IMR-90 (cell line): ENCODE results near the gene SUGCT. TPM values are rescaled to one million over a fixed set of nuclear protein-coding genes. Genes with fewer than 3 reads are reported as not detected.

ENCODE experiments used
- ATAC-seq: fragments of 200-7000 bp; cut with Tn5 transposase; 2 replicates; pipeline ENCODE4 v1.9.1; 2020; ENCODE audit warnings: low read depth, mild to moderate bottlenecking, moderate library complexity
- BruUV-seq: library from RNA; stranded (reverse); fragments of 400-500 nt; replicated peaks from 2 replicates; lab custom pipeline; 2021; lab: Mats Ljungman, UMichigan
- CTCF ChIA-PET: fragments of 300-600 bp; formaldehyde crosslinking; extraction: SDS; loops from one replicate; lab custom pipeline; 2021; ENCODE audit warnings: antibody characterized with exemption; lab: Yijun Ruan, JAX
- POLR2A ChIA-PET: fragments of 300-600 bp; sonication (Branson Sonifier 250); formaldehyde crosslinking; loops from one replicate; lab custom pipeline; 2022; ENCODE audit warnings: antibody characterized with exemption; ENCODE audit not compliant: unreplicated experiment; lab: Charles Lee
- DNase-seq: peaks from one replicate; pipeline ENCODE4 v3.0.0; 2013
- H2AFZ ChIP-seq: replicated peaks from 2 replicates; pipeline ENCODE3; 2013; ENCODE audit warnings: low read length, mild to moderate bottlenecking; ENCODE audit not compliant: poor library complexity
- H2AK5ac ChIP-seq: 2 replicates; pipeline ENCODE4 v1.6.1; 2013; ENCODE audit warnings: low read depth, low read length, inconsistent platforms
- H2AK9ac ChIP-seq: replicated peaks from 2 replicates; pipeline ENCODE3; 2013; ENCODE audit warnings: mild to moderate bottlenecking, low read depth, low read length, moderate library complexity; ENCODE audit not compliant: poor library complexity
- H2BK120ac ChIP-seq: 2 replicates; pipeline ENCODE4 v1.6.1; 2013; ENCODE audit warnings: low read depth, low read length, inconsistent platforms
- H2BK15ac ChIP-seq: 3 replicates; pipeline ENCODE4 v1.6.1; 2013; ENCODE audit warnings: low read depth, low read length, inconsistent platforms
- H2BK20ac ChIP-seq: 2 replicates; pipeline ENCODE4 v1.6.1; 2013; ENCODE audit warnings: low read depth, mild to moderate bottlenecking, inconsistent platforms, low read length, moderate library complexity
- H2BK5ac ChIP-seq: 2 replicates; pipeline ENCODE4 v1.6.1; 2013; ENCODE audit warnings: mild to moderate bottlenecking, low read depth, low read length, inconsistent platforms; ENCODE audit not compliant: poor library complexity, severe bottlenecking
- H3K14ac ChIP-seq: replicated peaks from 2 replicates; pipeline ENCODE4 v1.6.1; 2013; ENCODE audit warnings: low read depth, low read length, inconsistent platforms
- H3K18ac ChIP-seq: 2 replicates; pipeline ENCODE4 v1.6.1; 2013; ENCODE audit warnings: low read depth, low read length, control low read depth
- H3K23ac ChIP-seq: 2 replicates; pipeline ENCODE4 v1.6.1; 2013; ENCODE audit warnings: low read depth, low read length, inconsistent platforms
- H3K27ac ChIP-seq: 2 replicates; pipeline ENCODE4 v1.5.1; 2013; ENCODE audit warnings: mild to moderate bottlenecking, control low read depth, low read length; ENCODE audit not compliant: insufficient read depth
- H3K27me3 ChIP-seq: 2 replicates; pipeline ENCODE4 v1.6.1; 2013; ENCODE audit warnings: low read length; ENCODE audit not compliant: control insufficient read depth, insufficient read depth
- H3K36me3 ChIP-seq: 2 replicates; pipeline ENCODE4 v1.6.1; 2013; ENCODE audit warnings: low read length, mixed read lengths; ENCODE audit not compliant: control insufficient read depth, insufficient read depth
- H3K4ac ChIP-seq: 2 replicates; pipeline ENCODE4 v1.6.1; 2013; ENCODE audit warnings: low read depth, low read length, inconsistent platforms
- H3K4me1 ChIP-seq: 2 replicates; pipeline ENCODE4 v1.6.1; 2013; ENCODE audit warnings: low read length, mixed read lengths; ENCODE audit not compliant: control insufficient read depth, insufficient read depth
- H3K4me2 ChIP-seq: 2 replicates; pipeline ENCODE4 v1.6.1; 2013; ENCODE audit warnings: low read depth, mild to moderate bottlenecking, control low read depth, low read length, moderate library complexity
- H3K4me3 ChIP-seq: 2 replicates; pipeline ENCODE4 v1.5.1; 2013; ENCODE audit warnings: low read depth, mild to moderate bottlenecking, control low read depth, low read length, moderate library complexity; ENCODE audit not compliant: insufficient read depth
- H3K56ac ChIP-seq: 2 replicates; pipeline ENCODE4 v1.6.1; 2013; ENCODE audit warnings: low read length, inconsistent platforms; ENCODE audit not compliant: insufficient read depth; ENCODE audit errors: extremely low read depth
- H3K79me1 ChIP-seq, 2 experiments: 2 replicates each; pipeline ENCODE4 v1.6.1; 2013; ENCODE audit warnings: low read length in 2 of 2, inconsistent platforms in 1 of 2, low read depth in 1 of 2
- H3K9ac ChIP-seq: 2 replicates; pipeline ENCODE4 v1.6.1; 2013; ENCODE audit warnings: low read depth, low read length, control low read depth
- H3K9me1 ChIP-seq: 2 replicates; pipeline ENCODE4 v1.6.1; 2013; ENCODE audit warnings: low read length, inconsistent platforms; ENCODE audit not compliant: insufficient read depth
- H3K9me3 ChIP-seq: 2 replicates; pipeline ENCODE4 v1.6.1; 2013; ENCODE audit warnings: low read length; ENCODE audit not compliant: control insufficient read depth, insufficient read depth
- H4K20me1 ChIP-seq: 2 replicates; pipeline ENCODE4 v1.6.1; 2013; ENCODE audit warnings: low read length, inconsistent platforms; ENCODE audit not compliant: insufficient read depth
- H4K5ac ChIP-seq: 2 replicates; pipeline ENCODE4 v1.6.1; 2013; ENCODE audit warnings: mild to moderate bottlenecking, low read depth, low read length, control low read depth
- H4K8ac ChIP-seq, 2 experiments: 2 replicates each; pipeline ENCODE4 v1.6.1; 2013; ENCODE audit warnings: low read depth in 2 of 2, low read length in 2 of 2, control low read depth in 1 of 2, inconsistent platforms in 1 of 2
- H4K91ac ChIP-seq: 2 replicates; pipeline ENCODE4 v1.6.1; 2013; ENCODE audit warnings: low read depth, low read length, inconsistent platforms; ENCODE audit not compliant: insufficient read depth
- BHLHE40 ChIP-seq: fragments of 150-350 bp; IDR thresholded peaks from 2 replicates; pipeline ENCODE4 v1.6.1; 2016; ENCODE audit warnings: mild to moderate bottlenecking, low read depth, low read length
- CEBPB ChIP-seq: IDR thresholded peaks from 2 replicates; pipeline ENCODE4 v1.6.1; 2012; ENCODE audit warnings: low read depth, low read length, improper control_type of control experiment
- CHD1 ChIP-seq: IDR thresholded peaks from 2 replicates; pipeline ENCODE4 v1.6.1; 2012; ENCODE audit warnings: low read depth, low read length, improper control_type of control experiment
- CTCF ChIP-seq: conservative IDR thresholded peaks from 2 replicates; pipeline ENCODE4 v1.5.1; 2012; ENCODE audit warnings: mild to moderate bottlenecking, low read depth, low read length, improper control_type of control experiment
- FOS ChIP-seq: fragments of 150-350 bp; IDR thresholded peaks from 2 replicates; pipeline ENCODE4 v1.6.1; 2016; ENCODE audit warnings: low read depth, low read length
- MAFK ChIP-seq: IDR thresholded peaks from 2 replicates; pipeline ENCODE4 v1.6.1; 2012; ENCODE audit warnings: low read depth, low read length, improper control_type of control experiment
- MAZ ChIP-seq: IDR thresholded peaks from 2 replicates; pipeline ENCODE4 v1.6.1; 2012; ENCODE audit warnings: low read depth, mild to moderate bottlenecking, low read length, improper control_type of control experiment, moderate library complexity, borderline replicate concordance
- MXI1 ChIP-seq: IDR thresholded peaks from 2 replicates; pipeline ENCODE4 v1.6.1; 2012; ENCODE audit warnings: low read depth, mild to moderate bottlenecking, low read length, moderate library complexity, borderline replicate concordance
- NFE2L2 ChIP-seq: fragments of 150-350 bp; IDR thresholded peaks from 2 replicates; pipeline ENCODE4 v1.6.1; 2016; ENCODE audit warnings: low read depth, mild to moderate bottlenecking, low read length
- POLR2A ChIP-seq: IDR thresholded peaks from 2 replicates; pipeline ENCODE4 v1.6.1; 2012; ENCODE audit warnings: mild to moderate bottlenecking, low read depth, low read length
- RAD21 ChIP-seq: IDR thresholded peaks from 2 replicates; pipeline ENCODE4 v1.6.1; 2012; ENCODE audit warnings: low read length, improper control_type of control experiment
- RCOR1 ChIP-seq: IDR thresholded peaks from 2 replicates; pipeline ENCODE4 v1.6.1; 2012; ENCODE audit warnings: mild to moderate bottlenecking, low read length, improper control_type of control experiment; ENCODE audit not compliant: insufficient replicate concordance
- RFX5 ChIP-seq: IDR thresholded peaks from 2 replicates; pipeline ENCODE4 v1.8.0; 2012; ENCODE audit warnings: low read depth, mild to moderate bottlenecking, low read length, moderate library complexity
- SMC3 ChIP-seq: fragments of 150-350 bp; IDR thresholded peaks from 2 replicates; pipeline ENCODE4 v1.6.1; 2016; ENCODE audit warnings: low read depth, mild to moderate bottlenecking, antibody characterized with exemption, low read length, moderate library complexity
- USF2 ChIP-seq: fragments of 150-350 bp; IDR thresholded peaks from 2 replicates; pipeline ENCODE4 v1.6.1; 2017; ENCODE audit warnings: mild to moderate bottlenecking, antibody characterized with exemption, low read length, low read depth
- WGBS, 2 experiments: methylation state at CpG; one replicate each; pipeline versions ENCODE4 v1.1.5 to v1.1.7; 2013; ENCODE audit warnings: missing lambda C conversion rate in 2 of 2; ENCODE audit not compliant: insufficient read length in 1 of 2; ENCODE audit errors: extremely low coverage in 2 of 2; 5-methylcytosine and 5-hydroxymethylcytosine counted together
- dilution Hi-C: fragments of 300-500 bp; cut with HindIII; formaldehyde crosslinking; loops from one replicate; pipeline ENCODE4 v1.14.3; 2018; ENCODE audit warnings: low sequenced_read_pairs; ENCODE audit not compliant: unreplicated experiment
- in situ Hi-C: fragments of 300-500 bp; cut with MboI; formaldehyde crosslinking; loops from 3 replicates; pipeline ENCODE4 v1.14.3; 2019; ENCODE audit warnings: low sequenced_read_pairs, inconsistent platforms, mixed read lengths
- intact Hi-C: fragments of 100-400 bp; cut with micrococcal nuclease; formaldehyde crosslinking; loops from 2 replicates; pipeline ENCODE4 v1.10.0; 2022
- polyA plus RNA-seq, 3 experiments: library from polyadenylated mRNA; depleted of rRNA; stranded (reverse); fragments of >200 nt; gene quantifications; 2 replicates each; pipeline ENCODE4 v1.2.3, GENCODE V29; 2012; ENCODE audit warnings: low replicate concordance in 1 of 3
- total RNA-seq: library from RNA; depleted of rRNA; stranded (reverse); fragments of >200 nt; gene quantifications from 2 replicates; pipeline ENCODE4 v1.2.3, GENCODE V29; 2012
- TF ChIP-seq, protein P1 (sequence below): fragments of 150-350 bp; IDR thresholded peaks from 2 replicates; pipeline ENCODE4 v1.6.1; 2016; ENCODE audit warnings: low read depth, mild to moderate bottlenecking, low read length, moderate library complexity, borderline replicate concordance

Gene SUGCT
- total and polyA plus RNA-seq, 2 of the 4 experiments (the other 2 are of a cell fraction) = 5.9 to 8.3 TPM

- no peak overlapping the region for H3K27ac ChIP-seq
- H3K36me3 ChIP-seq = no peaks in the 10 kb centered on the region
- no peak overlapping the region for H3K4me3 ChIP-seq
- no peak overlapping the region for H2AK5ac ChIP-seq
- no peaks in the 10 kb centered on the region for H3K9me3 ChIP-seq
- CTCF ChIA-PET = no interaction called here
- WGBS, 2 experiments = 100% methylated on average over 1 of the region's 4 CpGs; no CpG with 5 or more reads in 1 of the 2 experiments
- H2BK120ac ChIP-seq = no peak overlapping the region
- no peaks in the 10 kb centered on the region for H3K9me1 ChIP-seq
- H3K23ac ChIP-seq = no peak overlapping the region
- no peak overlapping the region for H3K9ac ChIP-seq
- H2BK20ac ChIP-seq = no peak overlapping the region
- H4K91ac ChIP-seq = no peak overlapping the region
- no peak overlapping the region for H3K56ac ChIP-seq
- H3K4ac ChIP-seq = no peak overlapping the region
- in situ Hi-C loops (no loop called here), intact Hi-C loops (no loop called here), dilution Hi-C loops (no loop called here)
- ATAC-seq = no peak
- no peaks in the 10 kb centered on the region for H3K4me1 ChIP-seq
- no peaks in the 10 kb centered on the region for H3K27me3 ChIP-seq
- BruUV-seq = no TSS peak
- H2AK9ac ChIP-seq = no peak overlapping the region
- H4K20me1 ChIP-seq = no peaks in the 10 kb centered on the region
- H4K5ac ChIP-seq = no peak overlapping the region
- TF ChIP-seq NFE2L2 (no peak), CTCF (no peak), MXI1 (no peak), POLR2A (no peak), BHLHE40 (no peak), USF2 (no peak), RCOR1 (no peak), MAFK (no peak), MAZ (no peak), RAD21 (no peak), RFX5 (no peak), CHD1 (no peak), FOS (no peak), CEBPB (no peak), SMC3 (no peak)
- TF ChIP-seq, protein P1, sequence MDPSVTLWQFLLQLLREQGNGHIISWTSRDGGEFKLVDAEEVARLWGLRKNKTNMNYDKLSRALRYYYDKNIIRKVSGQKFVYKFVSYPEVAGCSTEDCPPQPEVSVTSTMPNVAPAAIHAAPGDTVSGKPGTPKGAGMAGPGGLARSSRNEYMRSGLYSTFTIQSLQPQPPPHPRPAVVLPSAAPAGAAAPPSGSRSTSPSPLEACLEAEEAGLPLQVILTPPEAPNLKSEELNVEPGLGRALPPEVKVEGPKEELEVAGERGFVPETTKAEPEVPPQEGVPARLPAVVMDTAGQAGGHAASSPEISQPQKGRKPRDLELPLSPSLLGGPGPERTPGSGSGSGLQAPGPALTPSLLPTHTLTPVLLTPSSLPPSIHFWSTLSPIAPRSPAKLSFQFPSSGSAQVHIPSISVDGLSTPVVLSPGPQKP = no peak
- no peak overlapping the region for H3K4me2 ChIP-seq
- H3K18ac ChIP-seq = no peak overlapping the region
- no peak overlapping the region for H2AFZ ChIP-seq
- POLR2A ChIA-PET = no interaction called here
- H2BK5ac ChIP-seq = no peak overlapping the region
- DNase-seq = no peak
- H4K8ac ChIP-seq = no peak overlapping the region
- no peaks in the 10 kb centered on the region for H3K79me1 ChIP-seq
- H2BK15ac ChIP-seq = no peak overlapping the region
- no peak overlapping the region for H3K14ac ChIP-seq
Measured at GRCh38 chr7:40182452-40182851, 47.6 kb downstream of the SUGCT start.
